Tibial nerve (tissue), 4 donors: ENCODE measurements around the gene TAF8.

Experiments
- CTCF ChIP-seq, 5 experiments: fragments of 200-600 bp in 3 of 5; fragments of 450-650 bp in 2 of 5; sonication (generic) in 3 of 5; IDR thresholded peaks; one replicate each; pipeline ENCODE4 v1.5.1; 2016 to 2019; ENCODE audit warnings: antibody characterized with exemption in 5 of 5, mild to moderate bottlenecking in 3 of 5, moderate library complexity in 2 of 5
- EP300 ChIP-seq, 2 donors: sonication (generic); formaldehyde crosslinking; IDR thresholded peaks; one replicate each; pipeline ENCODE4 v1.6.1; 2017; ENCODE audit warnings: antibody characterized with exemption in 2 of 2, mild to moderate bottlenecking in 1 of 2
- POLR2A ChIP-seq, 2 donors: fragments of 450-650 bp; IDR thresholded peaks; one replicate each; pipeline ENCODE4 v1.6.1; 2017; ENCODE audit warnings: antibody characterized with exemption in 2 of 2, mild to moderate bottlenecking in 2 of 2, moderate library complexity in 2 of 2

DNA sequence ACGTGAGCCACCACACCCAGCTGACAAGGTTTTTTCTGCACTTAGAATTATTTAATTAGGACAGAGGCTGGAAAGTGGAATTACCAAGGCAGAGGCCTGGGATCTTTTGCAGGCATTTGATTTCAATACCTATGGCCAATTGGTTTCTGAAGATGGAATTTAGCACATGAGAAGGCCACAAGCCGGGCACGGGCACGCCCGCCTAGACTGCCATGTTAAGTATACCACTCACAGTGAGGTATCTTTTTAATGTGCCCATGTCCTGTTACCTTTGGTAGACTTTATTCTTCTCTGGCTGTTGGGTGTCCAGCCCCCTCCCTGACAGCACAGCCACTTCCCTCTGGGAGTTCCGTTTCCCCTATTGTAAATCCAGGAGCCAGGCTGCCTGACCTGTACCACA, 18.0 kb upstream of the TAF8 start:
- TF ChIP-seq CTCF (IDR thresholded peaks at IDR 0.05) (no peak), POLR2A (IDR thresholded peaks at IDR 0.05) (no peak), EP300 (IDR thresholded peaks at IDR 0.05) (no peak)
